Activated CD4-positive, alpha-beta T cell treated with anti-CD3 and anti-CD28 coated beads for 36 hours (primary cell): ENCODE data around the gene MYLK3. TPM values are rescaled to one million over a fixed set of nuclear protein-coding genes. Genes with fewer than 3 reads are reported as not detected.
"Not testable (repeated sequence)": the region's sequence is repeated elsewhere in the genome, so short reads cannot be mapped to it uniquely, and the experiment has no call there.

Experiments
- ATAC-seq: fragments of 200-7000 bp; cut with Tn5 transposase; one replicate; pipeline ENCODE4 v1.10.0; 2021; ENCODE audit warnings: mild to moderate bottlenecking, moderate library complexity
- CTCF ChIA-PET: fragments of 350-600 bp; sonication (Branson Sonifier 250); formaldehyde crosslinking; loops from one replicate; lab custom pipeline; 2021; ENCODE audit warnings: antibody characterized with exemption; lab: Charles Lee
- POLR2A ChIA-PET: fragments of 350-600 bp; sonication (Branson Sonifier 250); formaldehyde crosslinking; loops from one replicate; lab custom pipeline; 2021; ENCODE audit warnings: antibody characterized with exemption, inconsistent platforms; lab: Charles Lee
- DNase-seq: peaks from one replicate; pipeline ENCODE4 v3.0.0-alpha.2; 2020
- H3K27ac Mint-ChIP-seq: one replicate; pipeline ENCODE4 v1.8.0; 2021; ENCODE audit warnings: mixed read lengths
- H3K27me3 Mint-ChIP-seq: one replicate; pipeline ENCODE4 v1.8.0; 2021; ENCODE audit warnings: mixed read lengths
- H3K36me3 Mint-ChIP-seq: one replicate; pipeline ENCODE4 v1.8.0; 2021; ENCODE audit warnings: low read depth, mixed read lengths
- H3K4me1 Mint-ChIP-seq: one replicate; pipeline ENCODE4 v1.8.0; 2021; ENCODE audit warnings: mixed read lengths
- H3K4me3 Mint-ChIP-seq: one replicate; pipeline ENCODE4 v1.8.0; 2021; ENCODE audit warnings: mild to moderate bottlenecking, moderate library complexity, mixed read lengths
- H3K9me3 Mint-ChIP-seq: one replicate; pipeline ENCODE4 v1.8.0; 2021; ENCODE audit warnings: low read depth, mixed read lengths
- intact Hi-C, 2 experiments: fragments of 100-400 bp; cut with DNase I in 1 of 2; cut with micrococcal nuclease in 1 of 2; formaldehyde crosslinking; loops; one replicate each; pipeline versions ENCODE4 v1.14.2 to v1.15.1; 2022 to 2024; cut with DNase I, micrococcal nuclease
- total RNA-seq, 2 experiments: library from RNA; stranded (reverse); gene quantifications; one replicate each; pipeline ENCODE4 v1.2.3, GENCODE V29; 2021

MYLK3 gene
- total RNA-seq, 2 experiments from 2014 or later: 0.05 to 0.27 TPM

DNA sequence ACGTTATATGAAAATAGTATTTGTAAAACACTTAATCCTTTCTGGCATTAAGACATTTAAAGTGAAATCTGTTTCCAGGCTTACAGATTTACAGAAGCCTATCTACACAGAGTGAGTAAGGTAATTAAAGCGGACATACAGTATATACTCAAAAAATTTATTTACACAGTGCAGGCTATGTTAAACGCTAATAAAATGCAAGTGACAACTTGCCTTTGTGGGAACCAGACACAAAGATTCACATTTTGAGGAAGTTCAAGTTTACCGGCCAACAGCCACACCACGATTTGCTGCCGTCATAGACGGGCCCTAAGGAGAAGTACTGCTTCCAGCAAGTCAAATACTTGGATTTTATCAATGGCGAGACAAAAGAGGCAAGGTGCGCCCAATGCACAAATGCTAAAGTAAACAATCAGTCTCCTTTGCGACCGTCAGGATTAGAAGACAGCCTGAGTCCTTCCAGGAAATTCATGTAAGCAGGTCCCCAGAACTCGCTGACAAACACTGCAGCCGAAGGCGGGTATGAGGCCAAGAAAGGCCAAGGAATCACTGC is 60.0 kb downstream of the MYLK3 start:
- H3K27ac Mint-ChIP-seq: no peak overlapping the region
- ATAC-seq (no peak), DNase-seq (no peak)
- intact Hi-C loops: loop anchor here (1.0 to 10.0 kb wide), 7 partner anchors 15 to 1927 kb away; partner anchors contain the start of genes ABCC11 (in 1 of the 2), LONP2 (in 1 of the 2), N4BP1 (in 1 of the 2) and SHCBP1 (in 1 of the 2)
- H3K9me3 Mint-ChIP-seq: no peaks in the 10 kb centered on the region
- H3K36me3 Mint-ChIP-seq: peaks cover 19% of the 10 kb centered on the region
- no peak overlapping the region for H3K4me3 Mint-ChIP-seq
- POLR2A ChIA-PET: no interaction called here
- CTCF ChIA-PET: interaction anchor here (0.6 kb wide), 1 partner anchor 15 kb away, joined by 3 read pairs; no protein-coding TSS in a partner anchor
- peaks cover 54% of the 10 kb centered on the region for H3K4me1 Mint-ChIP-seq
- no peaks in the 10 kb centered on the region for H3K27me3 Mint-ChIP-seq

GRCh38 chr16:46687486-46687885 is 60.7 kb downstream of the MYLK3 start:
- Mint-ChIP-seq H3K27me3 (no peaks in the 10 kb centered on the region), H3K4me1 (peaks cover 56% of the 10 kb centered on the region), H3K27ac (peak overlapping the region; percentile 10), H3K36me3 (peaks cover 18% of the 10 kb centered on the region), H3K4me3 (no peak overlapping the region), H3K9me3 (no peaks in the 10 kb centered on the region)
- intact Hi-C loops: loop anchor here (5.0 to 10.0 kb wide), 5 partner anchors 105 to 1927 kb away; partner anchors contain the start of genes ABCC11 (in 1 of the 2), LONP2 (in 1 of the 2), N4BP1 (in 1 of the 2) and SIAH1 (in 1 of the 2)
- ChIA-PET POLR2A (no interaction called here), CTCF (interaction anchor here (0.6 to 1.5 kb wide), 3 partner anchors 14 to 221 kb away, joined by 3 to 7 read pairs (median 6); no protein-coding TSS in a partner anchor)
- DNase-seq (no peak), ATAC-seq (no peak)

DNA sequence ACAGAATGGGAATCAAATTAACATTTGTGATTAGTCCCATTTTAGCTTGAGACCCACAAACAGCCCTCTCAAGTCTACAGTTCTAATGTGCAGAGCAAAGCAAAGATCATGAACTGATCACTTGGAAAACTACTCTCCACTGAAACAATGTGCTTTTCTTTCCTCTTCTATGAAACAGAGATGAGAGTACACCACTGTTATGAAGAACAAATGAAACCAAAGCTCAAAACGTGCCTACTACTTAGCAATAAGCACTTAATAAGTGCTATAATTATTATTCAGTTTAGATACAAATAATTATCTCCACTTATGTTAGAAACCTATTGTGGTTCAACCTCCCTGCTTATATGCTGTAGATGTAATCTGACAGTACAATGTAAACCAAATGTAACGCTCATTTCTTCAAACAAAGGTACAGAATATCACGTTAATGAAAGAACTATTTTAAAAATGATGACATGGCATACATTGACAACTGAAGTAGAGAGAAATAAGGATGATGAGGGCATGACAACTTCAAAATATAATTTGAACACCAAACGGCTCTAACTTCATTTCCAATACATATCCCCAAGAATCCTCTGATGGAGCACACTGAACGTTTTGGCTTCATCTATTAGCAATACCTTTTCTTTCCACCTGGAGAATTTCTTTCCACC is 61.2 kb downstream of the MYLK3 start:
- intact Hi-C loops: loop anchor here (5.0 to 10.0 kb wide), 5 partner anchors 105 to 1928 kb away; partner anchors contain the start of genes ABCC11 (in 1 of the 2), LONP2 (in 1 of the 2), N4BP1 (in 1 of the 2) and SIAH1 (in 1 of the 2)
- H3K9me3 Mint-ChIP-seq: no peaks in the 10 kb centered on the region
- H3K4me3 Mint-ChIP-seq: no peak overlapping the region
- DNase-seq: no peak
- H3K4me1 Mint-ChIP-seq: peaks cover 57% of the 10 kb centered on the region
- H3K27me3 Mint-ChIP-seq: no peaks in the 10 kb centered on the region
- CTCF ChIA-PET: interaction anchor here (0.7 to 1.5 kb wide), 4 partner anchors 9 to 222 kb away, joined by 3 to 7 read pairs (median 4); no protein-coding TSS in a partner anchor
- POLR2A ChIA-PET: no interaction called here
- ATAC-seq: no peak
- H3K27ac Mint-ChIP-seq: no peak overlapping the region
- H3K36me3 Mint-ChIP-seq: peaks cover 12% of the 10 kb centered on the region

DNA sequence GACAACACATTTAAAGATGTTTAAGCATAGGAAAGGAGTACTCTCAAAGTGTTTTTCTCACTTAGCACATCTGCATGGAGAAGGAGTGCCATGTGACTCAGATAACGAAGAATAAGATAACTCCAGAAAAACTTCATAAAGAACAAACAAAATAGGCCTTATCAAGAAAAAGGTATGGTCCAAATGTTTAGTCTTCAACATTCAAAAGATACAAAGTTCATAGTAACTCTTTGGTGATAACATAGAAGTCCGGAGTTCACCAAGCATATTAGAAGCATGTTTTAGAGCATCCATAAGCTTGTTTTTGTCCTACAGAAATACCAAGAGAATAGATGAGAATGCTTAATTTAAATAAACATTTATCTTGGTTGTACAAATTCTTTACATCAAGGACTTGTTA is 66.3 kb downstream of the MYLK3 start:
- peaks cover 30% of the 10 kb centered on the region for H3K36me3 Mint-ChIP-seq
- POLR2A ChIA-PET, DNase-seq, H3K9me3 Mint-ChIP-seq, H3K27ac Mint-ChIP-seq, H3K27me3 Mint-ChIP-seq, H3K4me3 Mint-ChIP-seq, ATAC-seq: not testable (repeated sequence)
- CTCF ChIA-PET: interaction anchor here (0.6 kb wide), 1 partner anchor 275 kb away, joined by 3 read pairs; no protein-coding TSS in a partner anchor
- intact Hi-C loops: loop anchor here in 1 of 2 experiments (10.0 kb wide), 3 partner anchors 1563 to 1933 kb away; partner anchors contain the start of genes ABCC11, LONP2, N4BP1 and SIAH1
- H3K4me1 Mint-ChIP-seq: peaks cover 31% of the 10 kb centered on the region

- H3K4me3 Mint-ChIP-seq, ATAC-seq, intact Hi-C loops, H3K27me3 Mint-ChIP-seq, H3K9me3 Mint-ChIP-seq, H3K27ac Mint-ChIP-seq, H3K4me1 Mint-ChIP-seq, DNase-seq: not testable (repeated sequence)
- peaks cover 48% of the 10 kb centered on the region for H3K36me3 Mint-ChIP-seq
- ChIA-PET POLR2A (interaction anchor here (0.6 to 1.0 kb wide), 2 partner anchors 35 to 249 kb away, joined by 3 to 5 read pairs; no protein-coding TSS in a partner anchor), CTCF (interaction anchor here (0.6 to 0.8 kb wide), 3 partner anchors 9 to 252 kb away, joined by 3 to 4 read pairs (median 3); no protein-coding TSS in a partner anchor)
These were observed 70.2 kb downstream of the MYLK3 start for GRCh38 chr16:46677943-46678342.

GRCh38 chr16:46673320-46674013 is 74.7 kb downstream of the MYLK3 start:
- ATAC-seq: peak; percentile 95
- H3K4me3 Mint-ChIP-seq: no peak overlapping the region
- ChIA-PET POLR2A (no interaction called here), CTCF (interaction anchor here (0.6 to 3.3 kb wide), 40 partner anchors 11 to 1488 kb away, joined by 3 to 28 read pairs (median 4); partner anchors contain the start of gene ORC6)
- H3K27ac Mint-ChIP-seq: no peak overlapping the region
- H3K9me3 Mint-ChIP-seq: no peaks in the 10 kb centered on the region
- intact Hi-C loops: loop anchor here (1.0 to 5.0 kb wide), 4 partner anchors 15 to 256 kb away; no protein-coding TSS in a partner anchor
- H3K27me3 Mint-ChIP-seq: no peaks in the 10 kb centered on the region
- H3K4me1 Mint-ChIP-seq: no peaks in the 10 kb centered on the region
- peak; percentile 67 for DNase-seq
- H3K36me3 Mint-ChIP-seq: peaks cover 48% of the 10 kb centered on the region

DNA sequence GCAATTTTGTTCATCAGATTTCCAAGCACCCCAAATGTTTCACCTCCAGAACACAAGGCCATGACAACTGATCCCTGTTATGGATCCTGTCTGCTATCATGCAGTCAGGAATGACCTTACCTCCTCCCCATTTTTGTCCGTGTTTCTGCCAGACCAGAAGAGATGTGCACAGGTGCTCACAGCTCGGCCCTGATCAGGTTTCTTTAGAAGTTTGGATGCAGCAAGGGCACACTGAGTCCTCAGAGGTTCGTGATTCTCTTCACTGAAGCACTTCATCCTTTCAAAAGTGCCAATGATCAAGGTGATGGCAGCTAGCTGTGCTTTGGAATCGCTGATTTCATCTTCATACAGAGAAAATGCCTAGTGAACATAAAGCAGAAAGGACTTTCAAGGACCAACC is 86.0 kb downstream of the MYLK3 start:
- Mint-ChIP-seq H3K27ac (no peak overlapping the region), H3K27me3 (no peaks in the 10 kb centered on the region), H3K9me3 (no peaks in the 10 kb centered on the region), H3K4me1 (peaks cover 17% of the 10 kb centered on the region), H3K36me3 (peaks cover 57% of the 10 kb centered on the region), H3K4me3 (no peak overlapping the region)
- intact Hi-C loops: no loop called here
- no peak for ATAC-seq
- ChIA-PET CTCF (interaction anchor here (4.2 kb wide), 1 partner anchor 12 kb away, joined by 21 read pairs; no protein-coding TSS in a partner anchor), POLR2A (no interaction called here)
- no peak for DNase-seq

GRCh38 chr16:46658925-46659324 is 89.2 kb downstream of the MYLK3 start:
- H3K36me3 Mint-ChIP-seq: peaks cover 54% of the 10 kb centered on the region
- intact Hi-C loops: no loop called here
- ATAC-seq (peak; percentile 91), DNase-seq (peak; percentile 43)
- no peaks in the 10 kb centered on the region for H3K27me3 Mint-ChIP-seq
- peak overlapping the region; percentile 34 for H3K27ac Mint-ChIP-seq
- no peak overlapping the region for H3K4me3 Mint-ChIP-seq
- peaks cover 17% of the 10 kb centered on the region for H3K4me1 Mint-ChIP-seq
- no peaks in the 10 kb centered on the region for H3K9me3 Mint-ChIP-seq
- ChIA-PET POLR2A (no interaction called here), CTCF (interaction anchor here (0.8 to 1.3 kb wide), 4 partner anchors 15 to 180 kb away, joined by 3 to 4 read pairs (median 3); no protein-coding TSS in a partner anchor)

Other genes starting within 250 kb of the MYLK3 start
- 10 to 100 TPM; 29.1 to 47.4 TPM for gene SHCBP1, start 127.0 kb downstream of the MYLK3 start, total RNA-seq
- gene VPS35, start 59.2 kb downstream of the MYLK3 start, total RNA-seq: 10 to 100 TPM; 60.0 to 98.4 TPM
- 10 to 100 TPM; 30.3 to 43.4 TPM for gene ORC6, start 58.7 kb downstream of the MYLK3 start, total RNA-seq
- 10 to 100 TPM; 14.6 to 17.2 TPM for gene C16orf87, start 82.8 kb upstream of the MYLK3 start, total RNA-seq
- 10 to 100 TPM; 25.6 to 34.9 TPM for gene GPT2, start 136.0 kb upstream of the MYLK3 start, total RNA-seq
- gene DNAJA2, start 225.3 kb upstream of the MYLK3 start, total RNA-seq: 10 to 100 TPM; 57.2 to 71.2 TPM